Sigmoid colon (tissue), 4 donors: ENCODE results near the gene HNRNPAB.

ENCODE experiments used
- CTCF ChIP-seq, 4 experiments: fragments of 450-650 bp in 3 of 4; fragments of 200-600 bp in 1 of 4; IDR thresholded peaks; one replicate each; pipeline ENCODE4 v1.5.1; 2016 to 2019; ENCODE audit warnings: antibody characterized with exemption in 4 of 4, mild to moderate bottlenecking in 3 of 4, moderate library complexity in 2 of 4
- POLR2A ChIP-seq, 2 donors: fragments of 450-650 bp; IDR thresholded peaks; one replicate each; pipeline ENCODE4 v1.6.1; 2016; ENCODE audit warnings: antibody characterized with exemption in 2 of 2, mild to moderate bottlenecking in 2 of 2, moderate library complexity in 2 of 2
- POLR2AphosphoS5 ChIP-seq, 4 donors: sonication (generic); formaldehyde crosslinking; IDR thresholded peaks; one replicate each; pipeline ENCODE4 v1.6.1; 2017; ENCODE audit warnings: antibody characterized with exemption in 4 of 4

- TF ChIP-seq CTCF (IDR thresholded peaks at IDR 0.05) (no peak), POLR2AphosphoS5 (IDR thresholded peaks at IDR 0.05) (no peak), POLR2A (IDR thresholded peaks at IDR 0.05) (no peak)
Observed at GRCh38 chr5:178216088-178216534, 11.8 kb downstream of the HNRNPAB start.
